Measurements from ENCODE around the gene ZRANB2. TPM values are rescaled to one million over a fixed set of nuclear protein-coding genes. Genes with fewer than 3 reads are reported as not detected.

ZRANB2 gene
- total RNA-seq, 1 donor from 2014 or later, result 84.3 TPM

DNA sequence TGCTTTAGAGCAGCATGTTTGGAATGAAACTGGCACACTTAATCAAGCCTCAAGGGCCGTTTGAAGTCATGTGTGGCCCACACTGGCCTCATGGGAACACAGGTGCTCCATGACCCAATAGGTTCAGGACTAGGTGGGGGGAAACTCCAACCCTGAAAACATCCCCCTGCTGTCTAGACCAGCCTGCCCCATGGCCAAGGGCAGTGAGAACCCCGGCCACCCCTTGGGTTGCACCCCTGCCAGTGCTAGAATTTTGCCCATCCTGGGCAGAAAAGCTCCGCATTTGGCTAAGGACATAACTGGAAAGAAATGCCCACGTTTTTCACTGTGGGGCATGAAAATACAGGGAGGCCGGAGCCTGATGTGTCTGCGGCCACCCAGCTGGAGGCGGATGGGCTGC is 27.1 kb downstream of the ZRANB2 start:
- Mint-ChIP-seq H3K27me3 (ENCODE audit: unreplicated experiment) (peaks cover 14% of the 10 kb centered on the region), H3K4me1 (ENCODE audit: unreplicated experiment) (no peaks in the 10 kb centered on the region), H3K36me3 (ENCODE audit: unreplicated experiment) (peaks cover 17% of the 10 kb centered on the region), H3K27ac (ENCODE audit: unreplicated experiment) (no peak overlapping the region), H3K4me3 (ENCODE audit: unreplicated experiment) (no peak overlapping the region), H3K9me3 (ENCODE audit: unreplicated experiment) (no peaks in the 10 kb centered on the region)
- TF ChIP-seq, protein P1, sequence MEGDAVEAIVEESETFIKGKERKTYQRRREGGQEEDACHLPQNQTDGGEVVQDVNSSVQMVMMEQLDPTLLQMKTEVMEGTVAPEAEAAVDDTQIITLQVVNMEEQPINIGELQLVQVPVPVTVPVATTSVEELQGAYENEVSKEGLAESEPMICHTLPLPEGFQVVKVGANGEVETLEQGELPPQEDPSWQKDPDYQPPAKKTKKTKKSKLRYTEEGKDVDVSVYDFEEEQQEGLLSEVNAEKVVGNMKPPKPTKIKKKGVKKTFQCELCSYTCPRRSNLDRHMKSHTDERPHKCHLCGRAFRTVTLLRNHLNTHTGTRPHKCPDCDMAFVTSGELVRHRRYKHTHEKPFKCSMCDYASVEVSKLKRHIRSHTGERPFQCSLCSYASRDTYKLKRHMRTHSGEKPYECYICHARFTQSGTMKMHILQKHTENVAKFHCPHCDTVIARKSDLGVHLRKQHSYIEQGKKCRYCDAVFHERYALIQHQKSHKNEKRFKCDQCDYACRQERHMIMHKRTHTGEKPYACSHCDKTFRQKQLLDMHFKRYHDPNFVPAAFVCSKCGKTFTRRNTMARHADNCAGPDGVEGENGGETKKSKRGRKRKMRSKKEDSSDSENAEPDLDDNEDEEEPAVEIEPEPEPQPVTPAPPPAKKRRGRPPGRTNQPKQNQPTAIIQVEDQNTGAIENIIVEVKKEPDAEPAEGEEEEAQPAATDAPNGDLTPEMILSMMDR (IDR thresholded peaks at IDR 0.05), result no peak
- DNase-seq (ENCODE audit: extremely low spot score, unreplicated experiment), result no peak

DNA sequence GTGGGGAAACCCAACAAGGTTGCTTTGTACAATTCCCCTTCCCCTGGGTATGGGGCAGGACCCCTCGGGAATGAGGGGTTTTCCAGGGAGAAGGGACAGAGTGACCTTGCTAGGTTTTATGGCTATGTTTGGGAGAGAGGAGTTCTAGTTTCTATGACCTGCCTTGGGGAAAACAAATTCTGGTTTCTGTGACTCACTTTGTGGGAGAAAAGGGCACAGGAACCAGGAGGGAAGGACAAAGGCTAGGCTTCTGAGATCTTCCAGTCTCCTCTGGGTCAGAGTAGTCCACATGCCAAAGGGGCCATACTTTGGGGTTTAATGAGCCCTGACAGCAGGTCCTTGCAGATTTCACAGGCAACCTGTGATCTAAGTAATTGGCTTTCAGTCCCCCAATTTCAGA is 27.7 kb downstream of the ZRANB2 start:
- peaks cover under 1% of the 10 kb centered on the region for H3K4me1 Mint-ChIP-seq (ENCODE audit: unreplicated experiment)
- H3K27me3 Mint-ChIP-seq (ENCODE audit: unreplicated experiment), result peaks cover 18% of the 10 kb centered on the region
- TF ChIP-seq, protein P1 (IDR thresholded peaks at IDR 0.05), result no peak
- DNase-seq (ENCODE audit: extremely low spot score, unreplicated experiment), result no peak
- no peak overlapping the region for H3K27ac Mint-ChIP-seq (ENCODE audit: unreplicated experiment)
- H3K36me3 Mint-ChIP-seq (ENCODE audit: unreplicated experiment), result peaks cover 11% of the 10 kb centered on the region
- H3K4me3 Mint-ChIP-seq (ENCODE audit: unreplicated experiment), result no peak overlapping the region
- H3K9me3 Mint-ChIP-seq (ENCODE audit: unreplicated experiment), result no peaks in the 10 kb centered on the region

GRCh38 chr1:71049951-71050598 is 30.8 kb downstream of the ZRANB2 start:
- TF ChIP-seq, protein P1 (IDR thresholded peaks at IDR 0.05), result peak; percentile 76
- Mint-ChIP-seq H3K27me3 (ENCODE audit: unreplicated experiment) (peaks cover 35% of the 10 kb centered on the region), H3K4me1 (ENCODE audit: unreplicated experiment) (peaks cover 8% of the 10 kb centered on the region), H3K9me3 (ENCODE audit: unreplicated experiment) (no peaks in the 10 kb centered on the region), H3K27ac (ENCODE audit: unreplicated experiment) (no peak overlapping the region), H3K36me3 (ENCODE audit: unreplicated experiment) (no peaks in the 10 kb centered on the region), H3K4me3 (ENCODE audit: unreplicated experiment) (no peak overlapping the region)
- no peak for DNase-seq (ENCODE audit: extremely low spot score, unreplicated experiment)

DNA sequence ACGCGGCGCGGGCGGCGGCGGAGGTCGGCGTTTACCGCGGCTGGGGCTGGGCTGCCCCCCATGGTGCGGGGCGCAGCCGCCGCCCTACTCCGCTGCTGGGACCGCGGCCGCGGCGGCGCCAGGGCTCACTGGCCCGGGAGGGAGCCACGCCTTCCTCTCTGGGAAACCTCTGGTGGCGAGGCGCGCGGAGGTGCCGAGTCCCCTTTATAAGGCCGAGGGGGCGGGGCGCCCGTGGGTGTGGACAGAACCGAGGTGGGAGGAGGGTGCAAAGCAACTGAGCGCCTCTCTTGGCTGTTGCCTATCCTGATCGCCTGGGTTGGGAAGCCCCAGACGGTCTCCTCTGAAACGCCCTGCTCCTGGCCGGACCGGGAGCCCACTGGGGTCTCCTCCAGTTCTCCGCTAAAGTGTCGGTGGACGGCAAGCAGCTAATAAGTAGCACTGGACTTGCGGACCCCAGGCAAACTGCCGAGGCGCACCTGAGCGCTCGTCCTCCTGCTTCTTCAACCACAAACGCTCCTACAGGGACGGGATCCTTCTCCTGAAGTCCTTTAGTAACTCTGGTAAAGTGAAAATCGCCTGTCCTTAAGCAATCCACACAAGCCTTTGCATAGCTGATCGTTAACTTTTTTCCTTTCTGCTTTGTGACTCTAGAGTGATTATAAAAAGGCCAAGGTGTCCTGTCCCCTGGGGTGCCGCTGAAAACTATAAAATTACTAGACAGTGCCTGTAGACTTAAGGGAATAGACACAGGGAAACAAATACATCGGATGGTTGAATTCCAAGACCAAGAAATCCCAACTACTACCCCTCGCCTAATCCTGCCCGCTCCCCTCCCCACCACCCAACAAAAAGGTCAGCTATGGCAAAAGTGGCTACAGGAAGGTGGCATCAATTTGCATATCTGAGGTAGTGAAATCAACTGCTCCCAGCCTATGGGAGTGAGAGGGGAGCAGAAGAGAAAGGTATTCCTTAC is 32.9 kb downstream of the ZRANB2 start, which contains the start of gene PTGER3:
Gene PTGER3, minus strand, starts transcription at position 182 of the 973 bp plus-strand sequence. CDS start 239 bp downstream, outside the sequence.
- no peak within 1 kb of the TSS for H3K27ac Mint-ChIP-seq (ENCODE audit: unreplicated experiment)
- peak within 1 kb of the TSS; percentile 72 for H3K4me3 Mint-ChIP-seq (ENCODE audit: unreplicated experiment)
- TF ChIP-seq, protein P1 (IDR thresholded peaks at IDR 0.05), result no peak
- H3K9me3 Mint-ChIP-seq (ENCODE audit: unreplicated experiment), result no peaks in the 10 kb centered on the region
- H3K4me1 Mint-ChIP-seq (ENCODE audit: unreplicated experiment), result peaks cover 8% of the 10 kb centered on the region
- DNase-seq (ENCODE audit: extremely low spot score, unreplicated experiment), result no peak
- H3K36me3 Mint-ChIP-seq (ENCODE audit: unreplicated experiment), result no peaks in the 10 kb centered on the region
- peaks cover 42% of the 10 kb centered on the region for H3K27me3 Mint-ChIP-seq (ENCODE audit: unreplicated experiment)
